GM12878 (cell line): ENCODE data around the gene ROR2. TPM values are rescaled to one million over a fixed set of nuclear protein-coding genes. Genes with fewer than 3 reads are reported as not detected.

ENCODE experiments used
- ATAC-seq: fragments of 200-7000 bp; cut with Tn5 transposase; 3 replicates; pipeline ENCODE4 v1.9.1; 2020; ENCODE audit warnings: mild to moderate bottlenecking, moderate library complexity
- BruUV-seq: library from RNA; stranded (reverse); fragments of 400-500 nt; replicated peaks from 2 replicates; lab custom pipeline; 2021; lab: Mats Ljungman, UMichigan
- CTCF ChIA-PET: fragments of 300-600 bp; sonication (Branson Sonifier 250); formaldehyde crosslinking; extraction: SDS; loops from one replicate; lab custom pipeline; 2021; ENCODE audit warnings: inconsistent platforms; lab: Yijun Ruan, JAX
- POLR2A ChIA-PET: fragments of 350-600 bp; formaldehyde crosslinking; extraction: SDS; loops from one replicate; lab custom pipeline; 2021; ENCODE audit warnings: inconsistent platforms; lab: Charles Lee
- RAD21 ChIA-PET: fragments of 300-600 bp; sonication (Branson Sonifier 250); formaldehyde crosslinking; loops from one replicate; lab custom pipeline; 2023; ENCODE audit warnings: antibody characterized with exemption; ENCODE audit not compliant: unreplicated experiment; lab: Charles Lee
- SMC1A ChIA-PET: fragments of 300-600 bp; sonication (Branson Sonifier 250); formaldehyde crosslinking; loops from one replicate; lab custom pipeline; 2023; ENCODE audit not compliant: unreplicated experiment, uncharacterized antibody; lab: Charles Lee
- DNase-seq: peaks from one replicate; pipeline ENCODE4 v3.0.0-alpha.2; 2011; ENCODE audit warnings: low read depth, low spot score
- FAIRE-seq: peaks from 3 replicates; lab custom pipeline; 2011; peaks lifted over from hg19 to GRCh38; lab: Jason Lieb, UNC
- H2AFZ ChIP-seq: 2 replicates; pipeline ENCODE4 v1.6.0; 2011; ENCODE audit warnings: low read depth, low read length, control low read depth; ENCODE audit not compliant: control insufficient read depth
- H3K27ac ChIP-seq: 2 replicates; pipeline ENCODE4 v1.5.1; 2011; ENCODE audit warnings: control low read depth; ENCODE audit not compliant: control insufficient read depth, insufficient read depth
- H3K27me3 ChIP-seq, 2 experiments: replicated peaks in 1 of 2; 2 replicates each; pipeline versions ENCODE4 v1.6.0 to v1.6.1; 2011; ENCODE audit warnings: low read length in 1 of 2; ENCODE audit not compliant: control insufficient read depth in 2 of 2, insufficient read depth in 2 of 2
- H3K36me3 ChIP-seq, 2 experiments: 2 replicates each; pipeline ENCODE4 v1.5.1; 2011; ENCODE audit warnings: low read length in 1 of 2; ENCODE audit not compliant: control insufficient read depth in 2 of 2, insufficient read depth in 2 of 2
- H3K4me1 ChIP-seq: 2 replicates; pipeline ENCODE4 v1.6.1; 2011; ENCODE audit warnings: mild to moderate bottlenecking, low read length, moderate library complexity, mixed read lengths; ENCODE audit not compliant: control insufficient read depth, insufficient read depth
- H3K4me2 ChIP-seq: 2 replicates; pipeline ENCODE4 v1.6.0; 2011; ENCODE audit warnings: control low read depth; ENCODE audit not compliant: control insufficient read depth, insufficient read depth
- H3K4me3 ChIP-seq: fragments of 200-600 bp; sonication (generic); 2 replicates; pipeline ENCODE4 v1.5.1; 2016
- H3K79me2 ChIP-seq: 2 replicates; pipeline ENCODE4 v1.6.0; 2011; ENCODE audit warnings: low read length; ENCODE audit not compliant: control insufficient read depth, insufficient read depth
- H3K9ac ChIP-seq: 2 replicates; pipeline ENCODE4 v1.8.0; 2011; ENCODE audit warnings: low read length, control low read depth, mixed read lengths; ENCODE audit not compliant: control insufficient read depth, insufficient read depth
- H3K9me3 ChIP-seq: replicated peaks from 3 replicates; pipeline ENCODE4 v1.5.1; 2011; ENCODE audit warnings: mild to moderate bottlenecking, low read length; ENCODE audit not compliant: control insufficient read depth, insufficient read depth
- H4K20me1 ChIP-seq: 2 replicates; pipeline ENCODE4 v1.6.0; 2011; ENCODE audit not compliant: control insufficient read depth, insufficient read depth
- ASH2L ChIP-seq: fragments of 300-600, 200-600 bp; sonication (generic); IDR thresholded peaks from 2 replicates; pipeline ENCODE4 v1.6.1; 2017; ENCODE audit warnings: low read depth, mild to moderate bottlenecking, borderline replicate concordance
- CBFB ChIP-seq: IDR thresholded peaks from 2 replicates; pipeline ENCODE4 v1.6.1; 2016; ENCODE audit warnings: antibody characterized with exemption, low read depth
- CUX1 ChIP-seq: IDR thresholded peaks from 2 replicates; pipeline ENCODE4 v1.6.1; 2012; ENCODE audit warnings: improper control_type of control experiment, low read depth, low read length; ENCODE audit not compliant: insufficient replicate concordance
- EP300 ChIP-seq, 2 experiments: fragments of 150-350 bp in 1 of 2; IDR thresholded peaks; 2 replicates each; pipeline ENCODE4 v1.6.1; 2011 to 2012; ENCODE audit warnings: low read depth in 2 of 2, low read length in 2 of 2, borderline replicate concordance in 1 of 2, improper control_type of control experiment in 1 of 2, inconsistent platforms in 1 of 2; ENCODE audit not compliant: control insufficient read depth in 1 of 2
- FOS ChIP-seq: IDR thresholded peaks from 3 replicates; pipeline ENCODE4 v1.6.1; 2011; ENCODE audit warnings: borderline replicate concordance; ENCODE audit not compliant: insufficient read length; ENCODE audit errors: extremely low read depth
- GABPA ChIP-seq: IDR thresholded peaks from 2 replicates; pipeline ENCODE4 v1.6.1; 2014; ENCODE audit warnings: antibody characterized with exemption, low read depth, mild to moderate bottlenecking, inconsistent platforms
- LARP7 ChIP-seq: fragments of 450-650 bp; IDR thresholded peaks from 2 replicates; pipeline ENCODE4 v1.6.1; 2017; ENCODE audit warnings: mild to moderate bottlenecking
- MAX ChIP-seq: IDR thresholded peaks from 2 replicates; pipeline ENCODE4 v1.6.1; 2012; ENCODE audit warnings: low read depth, low read length, improper control_type of control experiment
- MEF2A ChIP-seq: IDR thresholded peaks from 2 replicates; pipeline ENCODE4 v1.6.1; 2011; ENCODE audit warnings: low read depth, mild to moderate bottlenecking, low read length, moderate library complexity; ENCODE audit not compliant: insufficient read depth
- MTA2 ChIP-seq: fragments of 450-650 bp; IDR thresholded peaks from 2 replicates; pipeline ENCODE4 v1.6.1; 2016; ENCODE audit warnings: low read depth, mild to moderate bottlenecking, moderate library complexity
- NFIC ChIP-seq: IDR thresholded peaks from 2 replicates; pipeline ENCODE4 v1.6.1; 2012; ENCODE audit warnings: low read depth, mild to moderate bottlenecking, inconsistent platforms, low read length, moderate library complexity
- POU2F2 ChIP-seq: IDR thresholded peaks from 3 replicates; pipeline ENCODE4 v1.6.1; 2011; ENCODE audit warnings: low read depth, mild to moderate bottlenecking, low read length, borderline replicate concordance
- RBBP5 ChIP-seq: fragments of 200-600 bp; sonication (generic); conservative IDR thresholded peaks from 2 replicates; pipeline ENCODE4 v1.6.1; 2016
- SMAD5 ChIP-seq: IDR thresholded peaks from 2 replicates; pipeline ENCODE4 v1.6.1; 2016; ENCODE audit warnings: antibody characterized with exemption, low read depth
- ZBTB40 ChIP-seq: fragments of 450-650 bp; IDR thresholded peaks from 2 replicates; pipeline ENCODE4 v1.6.1; 2016; ENCODE audit warnings: mild to moderate bottlenecking, moderate library complexity, borderline replicate concordance
- WGBS: methylation state at CpG from one replicate; pipeline ENCODE4 v1.1.6; 2016; ENCODE audit warnings: low lambda C conversion rate; ENCODE audit not compliant: insufficient replicate concordance, insufficient coverage; ENCODE audit errors: missing lambda C conversion rate; 5-methylcytosine and 5-hydroxymethylcytosine counted together
- in situ Hi-C: fragments of 300-500 bp; cut with MboI; formaldehyde crosslinking; loops from 9 replicates; pipeline ENCODE4 v1.14.3; 2018; ENCODE audit warnings: mixed read lengths
- intact Hi-C: fragments of 100-400 bp; cut with micrococcal nuclease; formaldehyde crosslinking; loops from one replicate; pipeline ENCODE4 v1.14.2; 2022; ENCODE audit not compliant: unreplicated experiment
- polyA plus RNA-seq, 11 experiments: library from polyadenylated mRNA; depleted of rRNA in 4 of 11; unstranded in 6 of 11; stranded (reverse) in 5 of 11; fragments of >200 nt; fragmentation: Nextera tagmentation in 4 of 11; fragmentation: Illumina TruSeq in 1 of 11; extraction: Ambion mirVana in 4 of 11; extraction: Trizol in 1 of 11; gene quantifications; 1 replicate in 1 of 11; 2 replicates in 10 of 11; pipeline versions ENCODE4 v1.2.1 to v1.2.3, GENCODE V29; 2011 to 2016; ENCODE audit warnings: inconsistent platforms in 2 of 11, missing spikeins in 2 of 11, low read depth in 1 of 11
- total RNA-seq, 4 experiments: library from RNA; depleted of rRNA in 3 of 4; stranded (reverse); fragments of >200 nt in 3 of 4; fragmentation: Illumina TruSeq in 1 of 4; extraction: Trizol in 1 of 4; gene quantifications; 2 replicates each; pipeline versions ENCODE4 v1.2.1 to v1.2.3, GENCODE V29; 2013 to 2021

Gene ROR2
- total and polyA plus RNA-seq, 10 of the 15 experiments (the other 5 are each of a cell fraction or from before 2014, with no cell fraction given): 0.03 to 0.05 TPM; not detected in 8

GRCh38 chr9:91873637-91874051, 76.4 kb downstream of the ROR2 start:
- CTCF ChIA-PET: no interaction called here
- Histone ChIP-seq H3K4me3 (no peak overlapping the region), H3K9me3 (no peaks in the 10 kb centered on the region), H3K27ac (no peak overlapping the region), H3K79me2 (no peaks in the 10 kb centered on the region), H4K20me1 (no peaks in the 10 kb centered on the region), H3K4me1 (no peaks in the 10 kb centered on the region), H3K36me3 (no peaks in the 10 kb centered on the region), H2AFZ (no peak overlapping the region), H3K4me2 (no peak overlapping the region), H3K27me3 (no peaks in the 10 kb centered on the region; a peak in 3 of 4 replicates), H3K9ac (no peak overlapping the region)
- in situ Hi-C loops (no loop called here), intact Hi-C loops (no loop called here)
- ATAC-seq: no peak
- RAD21 ChIA-PET: no interaction called here
- SMC1A ChIA-PET: no interaction called here
- no peak for FAIRE-seq
- 46% methylated on average over 6 of the region's 6 CpGs for WGBS
- no TSS peak for BruUV-seq
- no peak for DNase-seq
- POLR2A ChIA-PET: no interaction called here
- TF ChIP-seq FOS: no peak
- no peak for TF ChIP-seq MTA2
- TF ChIP-seq ASH2L: no peak
- no peak for TF ChIP-seq GABPA
- no peak for TF ChIP-seq LARP7
- no peak for TF ChIP-seq EP300 (IDR thresholded peaks at IDR 0.05; ENCODE audit: borderline replicate concordance in 1 of 2, control insufficient read depth in 1 of 2, low read depth in 2 of 2, low read length in 2 of 2)
- no peak for TF ChIP-seq NFIC
- no peak for TF ChIP-seq SMAD5
- no peak for TF ChIP-seq CBFB
- no peak for TF ChIP-seq MEF2A
- TF ChIP-seq CUX1: no peak
- TF ChIP-seq MAX: no peak
- no peak for TF ChIP-seq RBBP5
- TF ChIP-seq ZBTB40: no peak
- no peak for TF ChIP-seq POU2F2
